Lower leg skin (tissue), 3 donors: ENCODE data around the gene RADX.

Source experiments
- POLR2A ChIP-seq, 2 donors: fragments of 450-650 bp; IDR thresholded peaks; one replicate each; pipeline ENCODE4 v1.6.1; 2016 to 2017; ENCODE audit warnings: antibody characterized with exemption in 2 of 2, mild to moderate bottlenecking in 1 of 2, moderate library complexity in 1 of 2
- TF ChIP-seq, protein P1 (sequence below), 3 donors: fragments of 450-650 bp; IDR thresholded peaks; one replicate each; pipeline ENCODE4 v1.5.1; 2016; ENCODE audit warnings: antibody characterized with exemption in 3 of 3, mild to moderate bottlenecking in 3 of 3, moderate library complexity in 2 of 3

DNA sequence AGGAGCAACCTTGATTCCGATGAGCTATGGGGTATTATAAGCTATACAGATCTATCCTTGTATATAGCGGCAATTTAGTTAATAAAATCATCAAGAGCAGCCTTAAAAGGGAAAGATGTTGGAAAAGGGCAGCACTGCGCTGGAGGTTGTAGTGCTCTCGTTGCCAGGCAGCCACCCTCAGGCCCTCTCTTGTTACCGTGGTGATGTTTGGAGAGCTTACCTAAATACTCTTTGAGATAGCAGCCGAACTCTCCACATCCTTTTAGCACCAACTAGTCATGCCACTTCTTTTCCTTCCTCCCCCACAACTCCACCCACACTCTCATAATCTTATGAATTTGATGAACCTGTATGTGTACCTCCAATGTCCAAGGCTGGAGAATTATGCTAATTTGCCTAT, 3.8 kb upstream of the RADX start:
- TF ChIP-seq, protein P1, sequence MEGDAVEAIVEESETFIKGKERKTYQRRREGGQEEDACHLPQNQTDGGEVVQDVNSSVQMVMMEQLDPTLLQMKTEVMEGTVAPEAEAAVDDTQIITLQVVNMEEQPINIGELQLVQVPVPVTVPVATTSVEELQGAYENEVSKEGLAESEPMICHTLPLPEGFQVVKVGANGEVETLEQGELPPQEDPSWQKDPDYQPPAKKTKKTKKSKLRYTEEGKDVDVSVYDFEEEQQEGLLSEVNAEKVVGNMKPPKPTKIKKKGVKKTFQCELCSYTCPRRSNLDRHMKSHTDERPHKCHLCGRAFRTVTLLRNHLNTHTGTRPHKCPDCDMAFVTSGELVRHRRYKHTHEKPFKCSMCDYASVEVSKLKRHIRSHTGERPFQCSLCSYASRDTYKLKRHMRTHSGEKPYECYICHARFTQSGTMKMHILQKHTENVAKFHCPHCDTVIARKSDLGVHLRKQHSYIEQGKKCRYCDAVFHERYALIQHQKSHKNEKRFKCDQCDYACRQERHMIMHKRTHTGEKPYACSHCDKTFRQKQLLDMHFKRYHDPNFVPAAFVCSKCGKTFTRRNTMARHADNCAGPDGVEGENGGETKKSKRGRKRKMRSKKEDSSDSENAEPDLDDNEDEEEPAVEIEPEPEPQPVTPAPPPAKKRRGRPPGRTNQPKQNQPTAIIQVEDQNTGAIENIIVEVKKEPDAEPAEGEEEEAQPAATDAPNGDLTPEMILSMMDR (IDR thresholded peaks at IDR 0.05): no peak
- TF ChIP-seq POLR2A (IDR thresholded peaks at IDR 0.05): no peak
